ENCODE results near the gene NAA16.

DNA sequence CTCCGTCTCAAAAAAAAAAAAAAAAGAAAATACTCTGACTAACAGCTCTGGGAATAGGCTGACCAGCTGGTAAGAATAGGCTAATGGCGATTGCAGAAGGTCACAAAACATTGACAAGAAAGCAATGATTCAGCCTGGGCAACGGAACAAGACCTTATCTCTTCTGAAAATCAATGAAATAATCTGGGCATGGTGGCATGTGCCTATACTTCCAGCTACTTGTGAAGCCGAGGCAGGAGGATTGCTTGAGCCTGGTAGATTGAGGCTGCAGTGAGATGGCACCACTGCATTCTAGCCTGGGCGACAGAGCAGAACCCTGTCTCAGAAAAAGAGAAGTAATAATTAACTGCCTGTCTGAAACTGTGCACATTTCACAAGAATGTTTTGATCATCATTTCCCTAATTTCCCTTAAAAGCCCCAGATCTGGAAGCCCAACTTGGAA lies 28.9 kb upstream of the NAA16 start:
- TF ChIP-seq PPARA (CRISPR knock-in tag; IDR thresholded peaks at IDR 0.05; ENCODE audit: borderline replicate concordance), result no peak
- TF ChIP-seq, protein P1, sequence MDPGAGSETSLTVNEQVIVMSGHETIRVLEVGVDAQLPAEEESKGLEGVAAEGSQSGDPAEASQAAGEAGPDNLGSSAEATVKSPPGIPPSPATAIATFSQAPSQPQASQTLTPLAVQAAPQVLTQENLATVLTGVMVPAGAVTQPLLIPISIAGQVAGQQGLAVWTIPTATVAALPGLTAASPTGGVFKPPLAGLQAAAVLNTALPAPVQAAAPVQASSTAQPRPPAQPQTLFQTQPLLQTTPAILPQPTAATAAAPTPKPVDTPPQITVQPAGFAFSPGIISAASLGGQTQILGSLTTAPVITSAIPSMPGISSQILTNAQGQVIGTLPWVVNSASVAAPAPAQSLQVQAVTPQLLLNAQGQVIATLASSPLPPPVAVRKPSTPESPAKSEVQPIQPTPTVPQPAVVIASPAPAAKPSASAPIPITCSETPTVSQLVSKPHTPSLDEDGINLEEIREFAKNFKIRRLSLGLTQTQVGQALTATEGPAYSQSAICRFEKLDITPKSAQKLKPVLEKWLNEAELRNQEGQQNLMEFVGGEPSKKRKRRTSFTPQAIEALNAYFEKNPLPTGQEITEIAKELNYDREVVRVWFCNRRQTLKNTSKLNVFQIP (CRISPR knock-in tag; IDR thresholded peaks at IDR 0.05; ENCODE audit: borderline replicate concordance, low read depth), result no peak
- no peak for TF ChIP-seq ZNF8 (CRISPR knock-in tag; IDR thresholded peaks at IDR 0.05)
- TF ChIP-seq, protein P2, sequence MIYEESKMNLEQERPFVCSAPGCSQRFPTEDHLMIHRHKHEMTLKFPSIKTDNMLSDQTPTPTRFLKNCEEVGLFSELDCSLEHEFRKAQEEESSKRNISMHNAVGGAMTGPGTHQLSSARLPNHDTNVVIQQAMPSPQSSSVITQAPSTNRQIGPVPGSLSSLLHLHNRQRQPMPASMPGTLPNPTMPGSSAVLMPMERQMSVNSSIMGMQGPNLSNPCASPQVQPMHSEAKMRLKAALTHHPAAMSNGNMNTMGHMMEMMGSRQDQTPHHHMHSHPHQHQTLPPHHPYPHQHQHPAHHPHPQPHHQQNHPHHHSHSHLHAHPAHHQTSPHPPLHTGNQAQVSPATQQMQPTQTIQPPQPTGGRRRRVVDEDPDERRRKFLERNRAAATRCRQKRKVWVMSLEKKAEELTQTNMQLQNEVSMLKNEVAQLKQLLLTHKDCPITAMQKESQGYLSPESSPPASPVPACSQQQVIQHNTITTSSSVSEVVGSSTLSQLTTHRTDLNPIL (CRISPR knock-in tag; IDR thresholded peaks at IDR 0.05; ENCODE audit: low read depth), result no peak
- no peak for TF ChIP-seq ZC3H10 (CRISPR knock-in tag; IDR thresholded peaks at IDR 0.05)
- no peak for TF ChIP-seq ZFP3 (CRISPR knock-in tag; IDR thresholded peaks at IDR 0.05)
- no peak for TF ChIP-seq ZFP30 (CRISPR knock-in tag; IDR thresholded peaks at IDR 0.05)
- no peak for TF ChIP-seq SNAI2 (CRISPR knock-in tag; IDR thresholded peaks at IDR 0.05)
- no peak for TF ChIP-seq ISL1 (CRISPR knock-in tag; IDR thresholded peaks at IDR 0.05)
- TF ChIP-seq, protein P3, sequence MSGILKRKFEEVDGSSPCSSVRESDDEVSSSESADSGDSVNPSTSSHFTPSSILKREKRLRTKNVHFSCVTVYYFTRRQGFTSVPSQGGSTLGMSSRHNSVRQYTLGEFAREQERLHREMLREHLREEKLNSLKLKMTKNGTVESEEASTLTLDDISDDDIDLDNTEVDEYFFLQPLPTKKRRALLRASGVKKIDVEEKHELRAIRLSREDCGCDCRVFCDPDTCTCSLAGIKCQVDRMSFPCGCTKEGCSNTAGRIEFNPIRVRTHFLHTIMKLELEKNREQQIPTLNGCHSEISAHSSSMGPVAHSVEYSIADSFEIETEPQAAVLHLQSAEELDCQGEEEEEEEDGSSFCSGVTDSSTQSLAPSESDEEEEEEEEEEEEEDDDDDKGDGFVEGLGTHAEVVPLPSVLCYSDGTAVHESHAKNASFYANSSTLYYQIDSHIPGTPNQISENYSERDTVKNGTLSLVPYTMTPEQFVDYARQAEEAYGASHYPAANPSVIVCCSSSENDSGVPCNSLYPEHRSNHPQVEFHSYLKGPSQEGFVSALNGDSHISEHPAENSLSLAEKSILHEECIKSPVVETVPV (CRISPR knock-in tag; IDR thresholded peaks at IDR 0.05), result no peak
- TF ChIP-seq, protein P4, sequence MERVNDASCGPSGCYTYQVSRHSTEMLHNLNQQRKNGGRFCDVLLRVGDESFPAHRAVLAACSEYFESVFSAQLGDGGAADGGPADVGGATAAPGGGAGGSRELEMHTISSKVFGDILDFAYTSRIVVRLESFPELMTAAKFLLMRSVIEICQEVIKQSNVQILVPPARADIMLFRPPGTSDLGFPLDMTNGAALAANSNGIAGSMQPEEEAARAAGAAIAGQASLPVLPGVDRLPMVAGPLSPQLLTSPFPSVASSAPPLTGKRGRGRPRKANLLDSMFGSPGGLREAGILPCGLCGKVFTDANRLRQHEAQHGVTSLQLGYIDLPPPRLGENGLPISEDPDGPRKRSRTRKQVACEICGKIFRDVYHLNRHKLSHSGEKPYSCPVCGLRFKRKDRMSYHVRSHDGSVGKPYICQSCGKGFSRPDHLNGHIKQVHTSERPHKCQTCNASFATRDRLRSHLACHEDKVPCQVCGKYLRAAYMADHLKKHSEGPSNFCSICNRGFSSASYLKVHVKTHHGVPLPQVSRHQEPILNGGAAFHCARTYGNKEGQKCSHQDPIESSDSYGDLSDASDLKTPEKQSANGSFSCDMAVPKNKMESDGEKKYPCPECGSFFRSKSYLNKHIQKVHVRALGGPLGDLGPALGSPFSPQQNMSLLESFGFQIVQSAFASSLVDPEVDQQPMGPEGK (CRISPR knock-in tag; IDR thresholded peaks at IDR 0.05; ENCODE audit: borderline replicate concordance), result no peak
